ENCODE results near the gene RYR2.

DNA sequence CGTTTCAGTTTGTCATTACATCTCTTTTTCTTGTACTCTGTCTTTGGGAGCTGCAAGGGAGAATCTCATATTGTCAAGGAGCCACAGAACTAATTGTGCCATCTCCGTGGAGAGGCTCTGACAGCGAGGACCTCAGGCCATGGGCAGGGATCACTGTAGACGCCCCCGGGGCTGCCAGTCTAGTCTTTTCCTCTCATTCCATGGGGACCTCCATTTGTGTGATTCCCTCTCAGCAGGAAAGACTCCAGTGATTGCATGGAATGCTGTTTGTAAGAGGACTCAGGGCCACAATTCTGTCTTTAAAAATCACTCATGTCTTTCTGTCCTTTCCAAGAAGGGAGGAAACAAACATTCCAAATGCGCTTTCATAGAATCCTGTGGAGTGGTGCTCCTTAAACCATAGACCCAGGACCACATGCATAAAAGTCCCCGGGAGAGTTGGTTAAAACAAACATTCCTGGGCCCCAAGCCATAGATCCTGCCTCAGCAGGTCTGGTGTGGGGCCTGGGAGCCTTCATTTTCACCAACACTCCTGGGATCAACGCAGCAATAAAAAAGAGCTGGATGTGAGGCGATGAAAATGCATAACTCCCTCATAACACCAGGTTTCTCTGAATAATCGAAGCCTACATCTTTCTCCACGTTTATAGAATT lies 744.2 kb downstream of the RYR2 start:
- TF ChIP-seq ARNT (IDR thresholded peaks at IDR 0.05) (no peak), SUZ12 (IDR thresholded peaks at IDR 0.05) (no peak), SP1 (IDR thresholded peaks at IDR 0.05) (no peak), BHLHE40 (IDR thresholded peaks at IDR 0.05; ENCODE audit: borderline replicate concordance) (no peak), FOXA1 (IDR thresholded peaks at IDR 0.05) (no peak), TARDBP (IDR thresholded peaks at IDR 0.05) (no peak), FOXM1 (IDR thresholded peaks at IDR 0.05; ENCODE audit: borderline replicate concordance) (no peak), ZNF384 (IDR thresholded peaks at IDR 0.05) (no peak)

Measured in HEK293T (cell line).